ENCODE results near the gene COA5.

Gene COA5

DNA sequence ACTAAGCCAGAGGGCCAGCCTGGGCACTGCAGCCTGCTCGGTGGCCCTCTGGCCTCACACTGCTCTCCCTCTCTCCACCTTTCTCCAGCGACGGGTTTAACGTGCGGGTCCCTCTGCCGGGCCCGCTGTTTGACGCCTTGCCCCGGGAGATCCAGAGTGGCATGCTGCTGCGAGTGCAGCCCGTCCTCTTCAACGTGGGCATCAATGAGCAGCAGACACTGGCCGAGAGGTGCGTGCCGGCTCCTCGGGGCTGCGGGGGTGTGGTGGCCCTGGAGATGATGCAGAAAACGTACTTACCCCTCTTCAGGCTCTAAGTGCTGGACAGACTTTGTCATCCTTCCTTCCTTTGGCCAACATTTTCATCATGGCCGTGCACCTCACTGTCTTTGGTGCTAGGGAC, 42.4 kb downstream of the COA5 start:
- H3K4me3 ChIP-seq (ENCODE audit: low read depth, low read length), result no peak overlapping the region
- TF ChIP-seq, protein P1, sequence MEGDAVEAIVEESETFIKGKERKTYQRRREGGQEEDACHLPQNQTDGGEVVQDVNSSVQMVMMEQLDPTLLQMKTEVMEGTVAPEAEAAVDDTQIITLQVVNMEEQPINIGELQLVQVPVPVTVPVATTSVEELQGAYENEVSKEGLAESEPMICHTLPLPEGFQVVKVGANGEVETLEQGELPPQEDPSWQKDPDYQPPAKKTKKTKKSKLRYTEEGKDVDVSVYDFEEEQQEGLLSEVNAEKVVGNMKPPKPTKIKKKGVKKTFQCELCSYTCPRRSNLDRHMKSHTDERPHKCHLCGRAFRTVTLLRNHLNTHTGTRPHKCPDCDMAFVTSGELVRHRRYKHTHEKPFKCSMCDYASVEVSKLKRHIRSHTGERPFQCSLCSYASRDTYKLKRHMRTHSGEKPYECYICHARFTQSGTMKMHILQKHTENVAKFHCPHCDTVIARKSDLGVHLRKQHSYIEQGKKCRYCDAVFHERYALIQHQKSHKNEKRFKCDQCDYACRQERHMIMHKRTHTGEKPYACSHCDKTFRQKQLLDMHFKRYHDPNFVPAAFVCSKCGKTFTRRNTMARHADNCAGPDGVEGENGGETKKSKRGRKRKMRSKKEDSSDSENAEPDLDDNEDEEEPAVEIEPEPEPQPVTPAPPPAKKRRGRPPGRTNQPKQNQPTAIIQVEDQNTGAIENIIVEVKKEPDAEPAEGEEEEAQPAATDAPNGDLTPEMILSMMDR (IDR thresholded peaks at IDR 0.05; ENCODE audit: low read depth, low read length), result no peak

DNA sequence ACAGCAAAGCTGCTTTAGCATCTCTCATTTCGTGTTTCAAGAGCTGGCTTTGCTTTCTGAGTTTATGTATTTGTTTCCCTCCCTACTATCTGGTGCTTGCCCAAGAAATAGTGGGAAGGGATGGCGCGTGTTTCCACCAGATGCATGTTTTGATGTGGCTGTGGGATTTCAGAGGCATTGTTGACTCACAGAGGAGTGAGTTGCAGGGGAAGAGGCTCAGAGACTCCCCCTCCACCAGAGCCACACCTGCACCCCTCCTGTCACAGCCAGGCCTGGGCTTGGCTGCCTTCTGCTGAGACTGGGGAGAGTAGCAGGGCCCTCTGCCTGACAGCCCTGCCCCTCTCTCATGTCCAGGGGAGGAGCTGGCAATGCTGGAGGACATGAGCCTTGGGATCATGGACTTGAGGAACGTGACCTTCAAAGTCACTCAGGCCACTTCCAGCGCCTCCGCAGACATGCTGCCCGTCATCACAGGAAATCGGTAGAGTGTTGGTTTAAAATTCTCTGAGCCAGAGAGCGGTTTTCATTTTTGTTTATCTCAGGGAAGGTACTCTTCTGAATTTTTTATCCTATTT, 42.9 kb downstream of the COA5 start:
- TF ChIP-seq, protein P1 (IDR thresholded peaks at IDR 0.05; ENCODE audit: low read depth, low read length), result no peak

GRCh38 chr2:98564541-98565132, 43.7 kb downstream of the COA5 start:
- H3K4me3 ChIP-seq (ENCODE audit: low read depth, low read length), result no peak overlapping the region
- TF ChIP-seq, protein P1 (IDR thresholded peaks at IDR 0.05; ENCODE audit: low read depth, low read length), result no peak

More for the DNA sequence above, 42.9 kb downstream of the COA5 start:
- no peak overlapping the region for H3K4me3 ChIP-seq (ENCODE audit: low read depth, low read length)

- TF ChIP-seq, protein P1 (IDR thresholded peaks at IDR 0.05; ENCODE audit: low read depth, low read length), result no peak
Measured at GRCh38 chr2:98563394-98563793, 44.9 kb downstream of the COA5 start.

DNA sequence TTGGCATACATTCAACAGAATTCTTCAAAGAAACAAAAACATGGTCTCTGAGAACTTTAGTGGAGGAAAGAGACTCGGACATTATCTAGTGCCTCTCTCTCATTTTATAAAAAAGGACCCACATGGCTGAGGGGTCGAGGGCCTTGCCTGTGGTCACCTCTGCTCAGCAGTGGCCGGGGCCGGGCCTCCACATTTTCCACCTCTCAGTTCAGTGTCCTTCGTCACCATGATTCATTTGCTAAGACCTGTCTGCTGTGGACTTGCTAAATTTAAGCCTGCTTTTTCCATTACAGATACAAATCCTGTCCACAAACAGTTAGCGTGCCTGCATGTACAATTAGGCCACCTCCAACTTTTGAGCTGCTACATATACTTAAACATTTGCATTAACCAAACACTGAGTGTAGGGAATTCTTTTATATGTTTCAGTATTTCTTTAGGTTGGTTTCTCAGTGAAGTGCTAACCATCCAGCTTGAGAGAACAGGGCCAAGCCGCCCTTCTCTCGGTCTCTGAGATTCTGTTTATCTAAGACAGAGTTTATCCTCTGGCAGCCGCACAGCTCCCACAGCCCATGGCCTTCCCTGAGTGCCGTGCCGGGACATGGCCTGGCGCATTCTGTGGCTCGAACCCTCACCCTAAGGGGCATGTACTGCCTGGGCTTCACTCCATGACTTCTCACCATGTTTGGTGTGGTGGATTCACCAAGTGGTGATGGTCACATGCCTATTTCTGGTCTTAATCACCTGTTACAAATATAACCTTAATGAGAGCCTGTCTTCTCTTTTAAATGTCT, 46.2 kb downstream of the COA5 start:
- TF ChIP-seq, protein P1 (IDR thresholded peaks at IDR 0.05; ENCODE audit: low read depth, low read length), result no peak
- H3K4me3 ChIP-seq (ENCODE audit: low read depth, low read length), result no peak overlapping the region

More at GRCh38 chr2:98563394-98563793, 44.9 kb downstream of the COA5 start:
- H3K4me3 ChIP-seq (ENCODE audit: low read depth, low read length), result no peak overlapping the region

DNA sequence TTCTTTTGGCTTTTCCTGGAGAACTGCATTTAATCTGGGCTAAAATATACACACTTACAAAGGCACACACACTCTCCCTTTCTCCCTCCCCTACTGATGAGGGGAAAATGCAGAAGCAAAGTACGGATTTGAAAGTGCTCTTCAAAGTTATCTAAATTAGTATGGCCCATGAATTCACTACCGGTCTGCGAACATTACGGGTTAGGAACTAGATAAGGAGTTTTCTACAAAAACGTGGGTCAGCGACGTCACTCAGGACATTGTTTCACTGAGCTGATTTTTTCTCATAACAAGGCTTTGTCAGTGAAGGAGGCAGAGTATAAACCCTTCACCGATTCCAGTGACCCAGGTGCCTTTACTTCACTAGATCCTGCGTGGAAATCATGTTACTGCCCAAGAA, 47.3 kb downstream of the COA5 start:
- no peak overlapping the region for H3K4me3 ChIP-seq (ENCODE audit: low read depth, low read length)
- TF ChIP-seq, protein P1 (IDR thresholded peaks at IDR 0.05; ENCODE audit: low read depth, low read length), result no peak

GRCh38 chr2:98560256-98560771, 48.0 kb downstream of the COA5 start:
- H3K4me3 ChIP-seq (ENCODE audit: low read depth, low read length), result no peak overlapping the region
- TF ChIP-seq, protein P1 (IDR thresholded peaks at IDR 0.05; ENCODE audit: low read depth, low read length), result no peak

All from WI38 (cell line).